HG02678 (cell line): ENCODE data around the gene PRR19.
A peak's percentile ranks its signal among the peaks of the same experiment; 100 is the strongest.
"Not testable (repeated sequence)": the region's sequence is repeated elsewhere in the genome, so short reads cannot be mapped to it uniquely, and the experiment has no call there.

Experiments
- ATAC-seq: cut with Tn5 transposase; IDR thresholded peaks from one replicate; pipeline ENCODE4 v1.9.1; 2021; ENCODE audit warnings: mild to moderate bottlenecking, moderate library complexity; ENCODE audit not compliant: unreplicated experiment

The PRR19 gene

GRCh38 chr19:42301646-42302203 lies at the start of gene PRR19:
Gene PRR19 (plus strand): TSS chr19:42302132. CDS start chr19:42309585, 7,453 bp downstream.
- ATAC-seq, result no peak

GRCh38 chr19:42252365-42253244 lies 49.3 kb upstream of the PRR19 start:
- ATAC-seq, result no peak

- ATAC-seq, result peak; percentile 18
Observed at GRCh38 chr19:42253245-42254088, 48.5 kb upstream of the PRR19 start.

GRCh38 chr19:42254089-42254849 lies 47.7 kb upstream of the PRR19 start:
- peak; percentile 42 for ATAC-seq

GRCh38 chr19:42254850-42255765 lies 46.8 kb upstream of the PRR19 start, which contains the start of gene ERF:
Gene ERF (minus strand): TSS chr19:42255128. CDS start chr19:42254999, 129 bp downstream.
- peak; percentile 69 for ATAC-seq

DNA sequence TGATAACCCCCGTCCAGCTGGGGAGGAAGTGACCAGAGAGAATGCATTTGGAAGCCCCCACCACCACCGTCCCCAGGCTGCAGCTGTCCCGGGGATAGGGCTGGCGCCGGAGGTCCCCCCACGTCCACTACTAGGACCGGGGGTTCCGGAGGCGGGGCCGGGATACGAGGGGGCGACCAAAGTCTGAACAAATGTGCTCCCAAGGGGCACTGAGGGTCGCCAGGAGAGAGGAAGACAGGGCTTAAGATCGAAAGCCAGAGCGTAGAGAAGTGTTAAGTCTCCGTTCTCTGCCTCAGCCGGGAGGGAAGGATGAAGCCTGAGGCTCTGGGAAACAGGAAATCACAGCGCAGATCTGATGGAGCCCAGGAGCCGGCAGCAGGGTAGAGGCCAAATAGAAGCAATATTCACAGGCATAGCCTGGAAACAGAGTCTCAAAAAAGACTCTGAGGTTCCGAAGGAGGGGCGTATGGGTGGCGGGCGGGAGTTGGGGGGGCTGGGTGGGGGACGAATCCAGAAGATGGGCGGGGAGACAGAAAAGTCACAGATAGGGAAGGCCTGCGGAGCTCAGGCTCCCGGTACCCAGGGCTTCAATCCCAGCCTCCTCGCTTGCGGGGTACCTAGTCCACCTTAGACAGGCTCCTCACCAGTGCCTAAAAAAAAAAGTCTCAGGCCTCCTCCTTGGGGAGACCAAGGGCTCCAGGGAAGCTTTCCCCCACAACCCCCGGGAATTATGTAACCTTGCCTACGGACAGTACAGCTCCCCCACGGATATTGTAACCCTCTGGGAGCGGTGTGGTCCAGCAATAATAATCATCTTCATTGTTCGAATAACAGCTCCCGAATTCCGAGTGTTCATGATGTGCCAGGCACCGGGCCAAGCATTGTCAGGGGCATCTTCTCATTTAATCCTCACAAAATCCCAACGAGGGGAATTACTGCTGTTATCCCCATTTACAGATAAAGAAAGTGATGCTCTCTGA lies 45.9 kb upstream of the PRR19 start:
- ATAC-seq, result no peak

- not testable (repeated sequence) for ATAC-seq
Observed at GRCh38 chr19:42257842-42258241, 44.1 kb upstream of the PRR19 start.

DNA sequence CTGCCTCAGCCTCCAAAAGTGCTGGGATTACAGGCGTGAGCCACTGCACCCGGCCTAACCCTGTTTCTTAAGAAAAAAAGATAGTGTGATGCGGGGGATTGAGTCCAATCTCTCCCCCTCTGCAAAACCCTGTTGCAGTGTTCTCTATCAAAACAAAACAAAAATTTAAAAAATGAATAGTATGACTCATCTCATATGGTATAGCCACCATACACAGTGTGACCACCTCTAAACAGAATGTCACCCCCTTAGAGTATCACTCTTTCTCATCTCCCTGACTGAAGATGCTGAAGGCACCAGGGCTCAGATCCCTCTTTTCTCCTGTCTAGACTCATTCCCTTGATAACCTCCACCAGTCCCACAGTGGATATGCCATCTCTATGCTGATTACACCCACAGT lies 40.2 kb upstream of the PRR19 start:
- no peak for ATAC-seq

GRCh38 chr19:42266105-42266504 lies 35.8 kb upstream of the PRR19 start:
- not testable (repeated sequence) for ATAC-seq

GRCh38 chr19:42266928-42267603 lies 34.9 kb upstream of the PRR19 start:
- ATAC-seq, result not testable (repeated sequence)

GRCh38 chr19:42267644-42268141 lies 34.2 kb upstream of the PRR19 start:
- no peak for ATAC-seq

DNA sequence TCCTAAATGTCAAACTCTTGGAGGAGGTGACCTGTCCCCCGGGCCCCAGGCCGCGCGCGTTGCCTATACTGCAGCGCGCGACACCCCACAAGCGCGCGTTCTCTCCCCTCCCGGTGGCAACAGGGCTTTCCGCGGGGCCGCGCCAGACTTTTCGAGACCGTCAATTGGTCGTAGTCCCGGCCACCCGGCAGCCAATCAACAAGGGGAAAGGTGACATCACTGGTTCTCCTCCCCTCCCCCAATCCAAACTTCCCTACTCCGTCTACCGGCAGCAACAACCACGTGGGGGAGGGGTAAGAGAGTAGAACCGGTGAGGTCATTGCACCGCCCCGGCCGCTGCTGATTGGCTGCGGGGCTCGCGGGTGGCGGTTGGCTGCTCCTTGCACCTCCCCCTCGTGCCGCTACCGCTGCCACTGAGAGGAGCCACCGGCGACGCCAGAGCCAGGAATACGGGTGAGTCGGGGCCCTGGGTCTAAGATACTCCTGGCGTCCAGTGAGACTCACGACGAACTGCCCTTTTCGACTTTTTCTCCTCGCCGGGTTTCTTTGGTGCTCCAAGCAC lies 33.7 kb upstream of the PRR19 start:
- ATAC-seq, result peak; percentile 57

DNA sequence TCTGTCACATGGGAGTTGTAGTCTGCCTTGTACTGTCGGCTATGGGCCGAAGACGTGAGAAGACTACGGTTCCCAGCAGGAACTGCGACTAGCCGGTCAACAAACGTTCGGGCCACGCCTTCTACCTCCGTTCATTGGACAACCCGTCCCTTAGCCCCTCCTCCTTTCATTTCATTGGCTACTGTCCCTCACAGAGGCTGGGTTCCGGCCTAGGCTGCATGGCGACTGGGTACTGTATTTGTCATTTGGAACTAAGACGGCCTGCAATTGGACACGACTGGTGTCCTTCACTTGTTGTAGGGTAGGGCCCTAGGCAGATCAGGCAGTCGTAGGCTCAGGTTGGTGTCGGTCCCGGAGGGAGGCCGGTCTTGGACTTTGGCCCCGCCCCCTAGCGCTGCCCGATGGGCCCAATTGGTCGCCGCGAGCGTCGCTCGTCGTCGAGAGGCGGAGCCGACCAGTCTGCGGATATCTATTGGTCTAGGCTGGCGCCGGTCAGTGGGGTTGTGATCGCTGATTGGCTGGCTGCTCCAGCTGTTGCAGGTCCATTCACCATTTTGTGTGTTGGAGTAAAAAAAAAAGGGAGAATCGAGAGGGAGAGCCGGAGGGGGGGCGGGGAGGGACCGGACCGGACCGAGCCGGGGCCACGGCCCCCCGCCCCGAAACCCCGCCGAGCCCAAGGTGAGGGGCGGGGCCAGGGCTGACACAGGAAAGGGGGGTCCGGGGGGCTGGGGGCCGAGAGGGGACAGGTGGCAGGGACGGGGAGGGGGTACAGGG lies 33.0 kb upstream of the PRR19 start, which contains the start of gene CIC:
TSS of gene CIC (plus strand) at position 549 of the 774 bp plus-strand sequence. CDS start 2,532 bp downstream, outside the sequence.
- ATAC-seq, result peak; percentile 81

GRCh38 chr19:42269478-42270345 lies 32.2 kb upstream of the PRR19 start:
- ATAC-seq, result no peak

DNA sequence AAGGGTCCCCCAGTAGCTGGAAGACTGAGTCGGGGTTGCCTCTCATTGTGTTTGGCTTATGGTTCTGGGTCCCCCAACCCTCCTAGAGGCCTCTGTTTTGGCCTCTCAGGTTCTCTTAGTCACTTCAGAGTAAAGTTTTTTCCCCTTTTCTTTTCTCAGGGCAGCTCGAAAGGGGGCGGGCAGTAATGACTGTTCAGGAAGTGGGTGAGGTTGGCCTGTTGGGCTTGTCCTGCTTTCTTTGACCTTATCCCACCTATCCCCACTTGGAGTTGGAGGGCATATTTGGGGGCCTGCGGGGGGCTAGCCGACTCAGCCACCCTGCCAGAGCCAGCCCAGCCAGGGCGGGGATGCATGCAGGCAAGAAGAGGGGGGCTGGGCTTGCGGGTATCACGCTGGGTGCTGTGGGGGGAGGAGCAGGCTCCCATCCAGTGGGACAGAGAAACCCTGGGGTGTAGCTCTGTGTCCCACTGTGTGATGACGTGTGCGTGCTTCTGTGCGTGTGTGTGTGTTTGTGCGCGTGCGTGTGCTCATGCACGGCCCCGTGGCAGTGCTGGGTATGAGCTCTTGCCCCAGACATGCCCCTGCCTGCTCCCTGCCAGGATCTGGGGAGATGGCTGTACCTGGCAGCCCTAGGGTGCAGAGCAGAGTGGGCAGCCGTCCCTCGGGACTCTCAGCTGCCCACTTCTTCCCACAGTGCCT lies 31.4 kb upstream of the PRR19 start:
- no peak for ATAC-seq
